SH-SY5Y (cell line): ENCODE results near the gene DDX39A.

Experiments used
- GATA2 ChIP-seq: IDR thresholded peaks from 2 replicates; pipeline ENCODE4 v1.6.1; 2011; ENCODE audit warnings: mild to moderate bottlenecking, low read depth, low read length
- GATA3 ChIP-seq: IDR thresholded peaks from 2 replicates; pipeline ENCODE4 v1.6.1; 2011; ENCODE audit warnings: low read depth, mild to moderate bottlenecking, low read length, moderate library complexity

The DDX39A gene

DNA sequence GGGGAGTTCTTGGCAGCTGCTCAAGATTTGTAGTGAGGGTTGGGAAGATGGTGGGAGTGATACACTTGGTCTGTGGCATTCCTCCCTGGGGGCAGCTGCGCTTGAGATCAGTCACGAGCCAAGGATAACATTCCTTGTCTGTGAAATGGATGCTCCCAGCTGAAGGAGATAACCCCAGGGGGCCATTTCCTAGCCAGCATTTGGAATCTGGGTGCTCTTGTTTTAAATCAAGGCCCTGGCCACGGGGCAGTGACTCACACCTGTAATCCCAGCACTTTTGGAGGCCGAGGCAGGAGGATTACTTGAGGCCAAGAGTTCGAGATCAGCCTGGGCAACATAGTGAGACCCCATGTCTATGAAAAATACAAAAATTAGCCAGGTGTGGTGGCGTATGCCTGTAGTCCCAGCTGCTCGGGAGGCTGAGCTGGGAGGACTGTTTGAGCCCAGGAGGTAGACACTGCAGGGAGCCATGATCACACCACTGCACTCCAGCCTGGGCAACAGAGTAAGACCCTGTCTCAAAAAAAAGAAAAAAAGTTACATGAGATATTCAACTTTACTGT is 18.5 kb upstream of the DDX39A start:
- TF ChIP-seq GATA2: no peak
- no peak for TF ChIP-seq GATA3

GRCh38 chr19:14435320-14436050 is 16.3 kb upstream of the DDX39A start:
- TF ChIP-seq GATA3: no peak

DNA sequence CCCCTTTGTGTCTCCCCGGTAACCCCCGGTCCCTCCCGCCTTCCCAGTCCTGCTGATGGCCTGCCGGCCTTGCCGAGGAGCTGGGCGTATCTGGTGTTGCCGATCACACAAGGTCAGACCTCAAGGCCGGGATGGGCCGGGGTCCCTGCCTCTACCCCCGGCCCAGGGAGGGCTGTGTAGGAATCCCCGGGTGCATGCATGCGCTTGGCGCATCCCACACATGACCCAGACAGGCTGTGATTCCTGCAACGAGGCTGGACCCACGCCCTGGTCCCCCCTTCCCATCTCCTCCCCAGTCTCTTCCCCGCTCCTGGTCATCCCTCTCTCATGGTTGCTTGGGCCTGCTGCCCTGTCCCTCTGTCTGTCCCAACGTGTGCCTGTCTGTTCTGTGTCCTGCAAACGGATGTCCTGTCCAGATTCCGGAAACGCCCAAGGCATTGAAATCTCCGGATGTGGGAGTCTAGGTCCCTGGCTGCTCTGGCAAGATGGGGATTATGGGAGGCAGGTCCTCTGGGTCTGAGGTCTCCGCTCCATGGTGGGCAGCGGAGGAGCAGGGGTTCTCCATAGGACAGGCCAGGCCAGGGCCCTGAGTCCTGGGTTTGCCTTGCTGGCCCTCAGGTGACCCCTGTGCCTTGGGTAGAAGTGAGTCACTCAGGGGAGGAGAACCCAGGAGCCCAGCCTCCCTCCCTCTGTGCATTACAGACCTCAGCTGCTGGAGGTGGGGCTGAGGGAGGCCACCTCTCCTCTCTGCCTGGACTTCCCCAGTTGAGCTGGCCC is 15.6 kb upstream of the DDX39A start:
- no peak for TF ChIP-seq GATA2
- TF ChIP-seq GATA3: no peak

- no peak for TF ChIP-seq GATA2
- TF ChIP-seq GATA3: no peak
Measured at GRCh38 chr19:14433554-14434501, 14.7 kb upstream of the DDX39A start.

DNA sequence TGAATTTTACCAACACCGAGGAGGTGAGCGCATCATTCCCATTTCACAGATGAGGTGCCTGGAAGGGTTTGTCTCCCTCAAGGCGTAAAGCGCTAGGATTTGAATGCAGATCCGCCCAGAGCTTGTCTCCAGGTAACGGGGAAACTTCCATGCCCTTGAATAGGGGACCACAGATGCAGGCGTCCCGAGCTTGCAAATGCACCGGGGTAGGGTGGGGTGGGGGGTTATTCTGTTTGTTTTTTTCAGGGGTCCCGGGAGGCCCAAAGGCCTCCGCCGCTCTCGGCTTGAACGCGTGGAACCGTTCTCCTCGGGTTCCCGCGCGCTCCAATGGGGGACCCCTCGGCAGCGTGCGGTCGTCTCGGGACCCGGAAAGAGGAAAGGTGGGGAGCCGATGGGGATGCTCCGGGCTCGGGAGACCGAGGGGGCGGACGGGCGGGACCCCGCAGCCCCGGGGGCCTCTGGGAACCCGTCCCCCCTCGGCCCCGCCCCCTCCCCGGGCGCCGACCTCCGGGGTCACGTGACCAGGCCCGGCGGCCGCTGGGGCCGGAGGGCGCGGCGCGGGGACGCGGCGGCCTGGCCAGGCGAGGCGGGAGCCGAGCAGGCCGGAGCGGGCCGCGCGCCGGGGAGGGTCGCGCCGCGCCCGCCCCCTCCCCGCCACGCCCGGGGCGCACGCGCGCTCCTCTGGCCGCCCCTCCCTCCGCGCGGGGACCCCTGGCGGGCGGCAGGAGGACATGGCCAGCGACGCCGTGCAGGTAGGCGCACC is 13.8 kb upstream of the DDX39A start, which contains the start of gene PKN1:
Gene PKN1, plus strand, starts transcription at position 516 of the 763 bp plus-strand sequence. Its CDS starts 216 bp downstream, at position 732.
- TF ChIP-seq GATA3: no peak
- no peak for TF ChIP-seq GATA2

DNA sequence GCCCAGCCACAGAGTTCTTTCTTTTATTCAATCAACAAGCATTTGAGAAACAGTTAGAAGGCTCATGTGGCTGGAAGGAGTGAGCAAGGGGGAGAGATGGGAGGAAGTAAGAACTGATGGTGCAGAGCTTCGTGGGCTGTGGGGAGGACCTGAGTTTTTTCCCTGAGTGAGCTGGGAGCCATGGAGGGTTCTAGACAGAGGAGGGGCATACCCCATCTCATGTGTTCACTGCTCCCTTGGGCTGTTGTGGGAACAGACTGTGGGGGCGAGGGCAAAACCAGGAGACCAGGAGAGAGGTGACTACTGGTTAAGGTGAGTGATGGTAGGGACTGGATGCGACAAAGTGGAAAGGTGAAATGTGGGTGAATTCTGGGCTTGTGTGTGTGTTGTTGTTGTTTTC is 11.6 kb upstream of the DDX39A start:
- TF ChIP-seq GATA3 (no peak), GATA2 (no peak)

DNA sequence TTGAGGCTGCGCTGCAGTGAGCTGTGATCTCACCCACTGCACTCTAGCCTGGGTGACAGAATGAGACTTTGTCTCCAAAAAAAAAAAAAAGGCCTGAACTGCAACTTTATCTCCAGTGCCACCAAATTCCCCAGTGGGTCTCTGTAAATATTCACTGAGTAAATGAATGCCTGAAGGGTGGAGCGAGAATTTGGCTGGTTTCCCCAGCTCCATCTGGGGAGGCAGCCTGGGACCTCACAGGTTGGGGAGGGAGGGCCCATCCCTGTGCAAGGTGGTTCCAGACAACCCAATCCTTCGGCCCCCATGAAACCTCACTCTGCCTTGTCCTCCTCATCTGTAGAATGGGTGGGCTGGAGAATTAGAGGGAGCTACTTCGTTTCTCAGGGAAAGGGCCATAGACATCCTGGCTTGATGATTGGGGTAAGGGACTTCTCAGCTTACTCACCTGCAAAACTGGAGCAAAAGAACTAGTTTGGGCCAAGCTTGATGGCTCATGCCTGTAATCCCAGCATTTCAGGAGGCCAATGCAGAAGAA is 9.8 kb upstream of the DDX39A start:
- no peak for TF ChIP-seq GATA3
- TF ChIP-seq GATA2: no peak

GRCh38 chr19:14427461-14427860 is 8.3 kb upstream of the DDX39A start:
- TF ChIP-seq GATA2: no peak
- TF ChIP-seq GATA3: no peak

GRCh38 chr19:14425696-14426138 is 6.6 kb upstream of the DDX39A start:
- TF ChIP-seq GATA2 (no peak), GATA3 (no peak)

- TF ChIP-seq GATA2 (no peak), GATA3 (no peak)
Measured at GRCh38 chr19:14418856-14419105, 360 bp downstream of the DDX39A start.

DNA sequence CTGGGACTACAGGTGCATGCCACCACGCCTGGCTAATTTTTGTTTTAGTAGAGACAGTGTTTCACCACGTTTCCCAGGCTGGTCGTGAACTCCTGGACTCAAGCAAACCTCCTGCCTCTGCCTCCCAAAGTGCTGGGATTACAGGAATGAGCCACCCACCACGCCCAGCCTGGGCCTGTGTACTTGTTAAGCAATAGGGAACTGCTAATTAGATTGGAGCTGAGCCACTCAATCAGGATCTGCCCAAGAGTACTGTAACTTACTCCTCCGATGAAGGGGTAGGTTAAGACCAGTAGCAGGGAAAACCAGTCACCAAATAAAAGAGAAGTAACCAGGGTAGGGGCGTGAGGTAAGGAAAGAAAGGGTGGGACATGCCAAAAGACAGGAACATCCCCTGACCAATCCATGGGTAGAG is 2.3 kb downstream of the DDX39A start:
- TF ChIP-seq GATA3 (no peak), GATA2 (no peak)

- TF ChIP-seq GATA3 (no peak), GATA2 (no peak)
Measured at GRCh38 chr19:14414926-14415690, 4.0 kb downstream of the DDX39A start.
